Jurkat, Clone E6-1 (cell line): ENCODE results near the gene TMEM86B.

Experiments
- DNase-seq: peaks from one replicate; pipeline ENCODE4 v3.0.0-alpha.2; 2011; ENCODE audit warnings: low read depth, low spot score
- H3K4me3 ChIP-seq: 2 replicates; pipeline ENCODE4 v1.5.1; 2011; ENCODE audit warnings: mild to moderate bottlenecking, low read length, control low read depth, moderate library complexity

Gene TMEM86B

GRCh38 chr19:55245236-55245904 lies 16.8 kb upstream of the TMEM86B start:
- no peak overlapping the region for H3K4me3 ChIP-seq
- no peak for DNase-seq

GRCh38 chr19:55244004-55244680 lies 15.6 kb upstream of the TMEM86B start:
- H3K4me3 ChIP-seq, result no peak overlapping the region
- DNase-seq, result no peak

GRCh38 chr19:55242517-55242916 lies 14.0 kb upstream of the TMEM86B start:
- H3K4me3 ChIP-seq, result no peak overlapping the region
- no peak for DNase-seq

- H3K4me3 ChIP-seq, result no peak overlapping the region
- DNase-seq, result no peak
Observed at GRCh38 chr19:55241935-55242464, 13.4 kb upstream of the TMEM86B start.

- H3K4me3 ChIP-seq, result no peak overlapping the region
- DNase-seq, result no peak
Observed at GRCh38 chr19:55241143-55241934, 12.8 kb upstream of the TMEM86B start.

DNA sequence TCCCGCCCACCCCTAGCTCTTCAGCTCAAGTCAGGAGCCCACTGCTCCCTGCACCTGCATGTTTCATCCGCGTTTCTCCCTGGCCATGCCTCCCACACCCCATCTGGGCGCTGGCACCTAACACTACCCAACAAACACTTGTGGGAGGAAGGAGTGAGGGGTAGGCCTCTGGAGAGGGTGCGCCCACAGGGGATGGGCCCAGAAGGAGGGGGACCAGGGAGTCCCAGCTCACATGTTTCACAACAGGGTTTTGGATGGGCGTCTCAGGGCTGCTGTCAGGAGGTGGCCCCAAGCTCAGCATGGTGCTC lies 12.1 kb upstream of the TMEM86B start:
- H3K4me3 ChIP-seq, result no peak overlapping the region
- DNase-seq, result no peak

DNA sequence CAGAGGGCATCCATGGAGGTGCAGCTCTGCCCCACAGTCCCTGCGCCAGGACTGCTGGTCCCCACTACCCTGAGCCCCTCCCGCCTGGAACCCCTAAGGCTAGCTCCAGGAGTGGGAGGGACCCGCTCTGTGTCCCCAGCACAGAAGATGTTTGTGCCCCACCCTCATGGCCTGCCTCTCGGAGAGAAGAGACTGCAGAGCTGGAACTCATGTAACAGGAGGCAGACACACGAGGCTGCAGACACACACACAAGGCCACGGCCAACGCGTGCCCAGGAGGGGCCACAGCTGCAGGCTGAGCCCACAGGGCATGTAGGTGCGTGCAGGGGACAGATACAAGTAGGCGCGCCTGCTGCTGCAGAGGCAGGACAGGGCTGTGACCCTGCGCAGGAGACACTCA lies 10.4 kb upstream of the TMEM86B start:
- no peak overlapping the region for H3K4me3 ChIP-seq
- no peak for DNase-seq

DNA sequence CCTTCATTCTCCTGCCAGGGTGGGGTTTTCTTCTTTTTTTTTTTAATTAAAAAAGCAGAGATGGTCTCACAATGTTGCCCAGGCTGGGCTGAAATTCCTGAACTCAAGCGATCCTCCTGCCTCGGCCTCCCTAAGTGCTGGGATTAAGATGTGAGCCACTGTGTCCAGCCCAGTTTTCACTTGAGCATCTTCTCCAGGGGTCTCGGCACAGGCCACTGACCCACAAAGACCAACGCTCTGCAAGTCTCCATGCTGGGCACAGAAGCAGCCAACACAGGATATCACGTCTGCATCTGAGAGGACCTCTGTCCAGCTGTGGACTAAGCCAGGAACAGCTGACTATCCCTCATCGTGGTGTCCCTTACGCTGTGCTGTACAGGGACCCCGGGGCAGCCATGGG lies 9.5 kb upstream of the TMEM86B start:
- no peak overlapping the region for H3K4me3 ChIP-seq
- no peak for DNase-seq

DNA sequence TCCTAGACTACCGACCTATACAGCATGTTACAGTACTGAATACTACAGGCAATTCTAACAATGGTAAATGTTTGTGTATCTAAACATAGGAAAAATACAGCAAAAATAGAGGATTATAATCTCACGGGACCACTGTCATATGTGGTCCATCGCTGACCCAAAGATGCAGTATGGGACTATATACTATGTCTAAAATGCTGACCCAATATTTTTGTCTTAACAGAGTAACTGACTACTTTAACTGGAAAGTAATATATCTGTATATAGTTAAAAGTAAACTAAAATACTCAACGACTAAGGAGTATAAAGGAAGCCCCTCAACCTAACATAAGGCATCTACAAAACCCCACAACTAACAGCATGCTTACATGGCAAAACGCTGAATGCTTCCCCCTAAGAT lies 4.4 kb upstream of the TMEM86B start:
- no peak for DNase-seq
- H3K4me3 ChIP-seq, result no peak overlapping the region

DNA sequence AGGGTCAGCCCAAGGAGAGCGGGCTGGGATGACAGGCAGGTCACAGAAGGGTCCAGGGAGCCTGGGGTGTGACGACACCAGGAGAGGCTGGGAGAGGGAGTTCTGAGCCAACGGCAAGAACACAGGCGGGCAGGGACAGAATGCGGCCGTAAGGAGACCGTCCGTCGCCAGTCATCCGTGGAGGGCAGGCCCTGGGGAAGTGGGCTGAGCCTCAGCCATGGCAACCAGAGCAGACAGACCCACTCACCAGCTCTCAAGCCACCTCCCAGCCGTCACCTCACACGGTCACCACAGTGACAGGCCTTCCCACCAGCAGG lies 3.7 kb upstream of the TMEM86B start:
- H3K4me3 ChIP-seq, result no peak overlapping the region
- no peak for DNase-seq

- no peak for DNase-seq
- no peak overlapping the region for H3K4me3 ChIP-seq
Observed at GRCh38 chr19:55231391-55232285, 3.1 kb upstream of the TMEM86B start.

- DNase-seq, result no peak
- H3K4me3 ChIP-seq, result no peak overlapping the region
Observed at GRCh38 chr19:55230780-55231179, 2.2 kb upstream of the TMEM86B start.

GRCh38 chr19:55230329-55230728 lies 1.8 kb upstream of the TMEM86B start:
- DNase-seq, result no peak

GRCh38 chr19:55229789-55230182 lies 1.2 kb upstream of the TMEM86B start:
- H3K4me3 ChIP-seq, result no peak overlapping the region
- no peak for DNase-seq

More at GRCh38 chr19:55230329-55230728, 1.8 kb upstream of the TMEM86B start:
- H3K4me3 ChIP-seq, result no peak overlapping the region

DNA sequence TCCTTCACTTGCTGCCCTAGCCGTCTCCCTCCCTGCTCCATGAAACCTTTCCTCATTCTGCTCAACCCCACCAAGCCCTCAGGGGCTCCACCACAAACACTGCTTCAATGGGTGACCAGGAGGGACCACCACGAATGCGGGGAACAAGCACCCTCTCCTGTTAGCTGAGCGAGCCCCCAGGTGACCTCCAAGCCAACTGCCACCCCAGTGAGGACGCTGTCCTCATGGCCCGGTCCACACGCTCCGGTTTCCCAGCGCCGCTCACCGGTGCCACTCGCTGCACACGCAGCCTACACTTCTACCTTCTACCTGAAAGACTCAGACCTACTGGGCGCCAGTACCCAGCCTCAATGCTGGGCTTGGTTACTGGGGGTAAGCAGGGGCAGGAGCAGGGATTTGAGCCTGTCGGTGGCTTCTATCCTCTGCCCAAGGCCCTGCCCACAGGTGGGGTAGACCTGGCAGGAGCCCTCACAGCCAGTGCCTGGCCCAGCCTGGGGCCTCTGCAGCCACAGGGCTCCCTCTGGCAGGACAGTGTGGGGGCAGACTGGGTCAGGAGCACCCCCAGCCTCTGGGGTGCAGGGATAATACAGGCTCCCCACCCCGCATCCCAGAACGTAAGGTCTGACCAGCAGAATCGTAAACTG lies 704 bp upstream of the TMEM86B start:
- DNase-seq, result no peak

DNA sequence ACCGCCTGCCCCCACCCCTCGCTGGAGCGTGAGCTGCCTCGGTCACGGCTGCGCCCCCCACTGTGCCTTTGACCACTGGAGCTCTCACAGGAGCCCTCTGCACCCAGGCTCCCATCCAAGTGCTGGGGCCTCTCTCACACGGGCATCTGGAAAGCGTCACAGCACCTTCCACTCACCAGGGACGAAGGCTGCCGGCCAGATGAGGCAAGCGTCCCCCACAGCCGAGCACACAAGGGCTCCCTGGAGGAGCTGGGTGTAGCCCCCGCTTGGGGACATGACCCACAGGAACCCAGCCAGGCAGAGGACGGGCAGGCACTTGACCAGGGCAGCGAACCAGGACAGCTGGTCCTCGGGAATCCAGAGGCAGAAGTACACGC lies 560 bp downstream of the TMEM86B start:
- no peak for DNase-seq
- H3K4me3 ChIP-seq, result no peak overlapping the region

More for the DNA sequence above, 704 bp upstream of the TMEM86B start:
- H3K4me3 ChIP-seq, result no peak overlapping the region

DNA sequence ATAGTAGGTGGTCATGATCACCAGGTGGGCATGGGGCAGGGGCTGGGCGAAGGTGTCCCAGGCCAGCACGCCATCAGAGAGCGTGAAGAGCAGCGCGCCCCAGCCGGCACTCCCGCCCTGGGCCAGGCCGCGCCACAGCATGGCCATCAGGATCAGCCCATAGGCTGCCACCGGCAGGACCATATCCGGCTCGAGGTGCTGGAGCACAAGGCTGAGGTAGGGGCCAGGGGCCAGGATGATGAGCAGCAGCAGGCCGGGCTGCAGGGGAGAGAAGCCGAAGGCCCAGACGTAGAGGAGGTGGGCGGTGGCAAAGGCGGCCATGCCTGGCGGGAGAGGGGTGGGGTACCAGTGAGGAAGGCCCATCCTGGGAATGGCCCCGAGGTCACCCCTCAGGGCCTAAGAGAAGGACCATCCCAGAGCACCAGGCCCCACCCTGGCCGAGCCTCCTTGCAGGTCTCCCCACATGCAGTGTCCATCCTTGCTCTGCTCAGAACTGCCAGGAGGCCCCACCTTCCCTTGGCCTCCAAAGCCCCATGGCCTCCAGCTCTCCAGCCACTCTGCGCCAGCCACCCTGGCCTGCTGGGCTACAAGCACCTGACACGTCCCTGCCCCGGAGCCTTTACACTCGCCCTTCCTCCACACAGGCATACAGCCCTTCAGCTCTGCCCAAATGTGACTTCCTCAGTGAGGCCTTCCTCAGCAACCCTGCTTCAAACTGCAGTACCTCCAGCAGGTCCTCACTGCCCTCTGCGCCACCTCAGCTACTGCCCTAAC lies 1.1 kb downstream of the TMEM86B start:
- DNase-seq, result no peak
- no peak overlapping the region for H3K4me3 ChIP-seq

GRCh38 chr19:55226788-55227187 lies 1.8 kb downstream of the TMEM86B start:
- no peak overlapping the region for H3K4me3 ChIP-seq
- DNase-seq, result no peak
